Neural cell (in vitro differentiated cells): ENCODE data around the gene CCL27. TPM values are rescaled to one million over a fixed set of nuclear protein-coding genes. Genes with fewer than 3 reads are reported as not detected.

Experiments
- H2AFZ ChIP-seq: fragments of 200-600, 300-800 bp; sonication (generic), shearing (Covaris generic); 2 replicates; pipeline ENCODE4 v1.6.0; 2014; ENCODE audit warnings: low read depth, mild to moderate bottlenecking, antibody characterized with exemption, low read length, moderate library complexity
- H3F3A ChIP-seq: fragments of 200-600 bp; shearing (Covaris generic); 2 replicates; pipeline ENCODE4 v1.6.1; 2016; ENCODE audit warnings: mild to moderate bottlenecking, moderate library complexity, mixed read lengths, antibody characterized with exemption, low read length; ENCODE audit not compliant: insufficient read depth, poor library complexity, severe bottlenecking
- H3K27ac ChIP-seq: fragments of 200-600, 300-800 bp; sonication (generic), shearing (Covaris generic); 2 replicates; pipeline ENCODE4 v1.5.1; 2014; ENCODE audit warnings: mild to moderate bottlenecking, low read length, moderate library complexity
- H3K27me3 ChIP-seq: fragments of 300-800, 200-600 bp; sonication (generic), shearing (Covaris generic); 2 replicates; pipeline ENCODE4 v1.6.0; 2014; ENCODE audit warnings: mild to moderate bottlenecking, low read depth, low read length, moderate library complexity; ENCODE audit not compliant: insufficient read depth
- H3K36me3 ChIP-seq: fragments of 300-800, 200-600 bp; sonication (generic), shearing (Covaris generic); 2 replicates; pipeline ENCODE4 v1.5.1; 2014; ENCODE audit warnings: mild to moderate bottlenecking, antibody characterized with exemption, low read length, moderate library complexity; ENCODE audit not compliant: insufficient read depth
- H3K4me2 ChIP-seq: fragments of 300-800, 200-600 bp; sonication (generic), shearing (Covaris generic); 2 replicates; pipeline ENCODE4 v1.6.0; 2014; ENCODE audit warnings: mild to moderate bottlenecking, low read length
- H3K4me3 ChIP-seq: fragments of 300-800, 200-600 bp; sonication (generic), shearing (Covaris generic); 2 replicates; pipeline ENCODE4 v1.5.1; 2014; ENCODE audit warnings: mild to moderate bottlenecking, low read length, moderate library complexity
- H3K79me2 ChIP-seq: fragments of 200-600 bp; shearing (Covaris generic); replicated peaks from 2 replicates; pipeline ENCODE4 v1.6.0; 2014; ENCODE audit warnings: mild to moderate bottlenecking, low read length, moderate library complexity; ENCODE audit not compliant: insufficient read depth
- H3K9ac ChIP-seq: fragments of 300-800, 200-600 bp; sonication (generic), shearing (Covaris generic); 2 replicates; pipeline ENCODE4 v1.6.1; 2016; ENCODE audit warnings: mild to moderate bottlenecking, low read length, mixed read lengths
- H3K9me2 ChIP-seq: fragments of 200-600 bp; shearing (Covaris generic); 2 replicates; pipeline ENCODE4 v1.6.1; 2016; ENCODE audit warnings: mild to moderate bottlenecking, low read length, mixed read lengths; ENCODE audit not compliant: insufficient read depth
- H3K9me3 ChIP-seq: fragments of 200-600, 300-800 bp; sonication (generic), shearing (Covaris generic); 2 replicates; pipeline ENCODE4 v1.6.1; 2016; ENCODE audit warnings: mild to moderate bottlenecking, mixed run types, low read length, moderate library complexity, mixed read lengths
- H4K20me1 ChIP-seq: fragments of 200-600 bp; shearing (Covaris generic); 2 replicates; pipeline ENCODE4 v1.6.1; 2016; ENCODE audit warnings: mild to moderate bottlenecking, mixed run types; ENCODE audit not compliant: insufficient read depth
- EP300 ChIP-seq: fragments of 450-650 bp; conservative IDR thresholded peaks from 2 replicates; pipeline ENCODE4 v1.6.1; 2014; ENCODE audit warnings: antibody characterized with exemption, mild to moderate bottlenecking, moderate library complexity; ENCODE audit not compliant: poor library complexity, severe bottlenecking
- POLR2AphosphoS5 ChIP-seq: IDR thresholded peaks from 2 replicates; pipeline ENCODE4 v1.6.1; 2012
- RAD21 ChIP-seq: fragments of 450-650 bp; conservative IDR thresholded peaks from 2 replicates; pipeline ENCODE4 v1.6.1; 2014; ENCODE audit warnings: antibody characterized with exemption, mild to moderate bottlenecking, moderate library complexity
- SMC3 ChIP-seq: fragments of 450-650 bp; conservative IDR thresholded peaks from 2 replicates; pipeline ENCODE4 v1.6.1; 2014; ENCODE audit warnings: antibody characterized with exemption, mild to moderate bottlenecking, moderate library complexity; ENCODE audit not compliant: poor library complexity
- polyA plus RNA-seq: library from polyadenylated mRNA; depleted of rRNA; stranded (reverse); fragments of >200 nt; gene quantifications from 2 replicates; pipeline ENCODE4 v1.2.3, GENCODE V29; 2014
- small RNA-seq, 3 experiments: library from RNA; depleted of rRNA; stranded (forward); fragments of <200 nt; gene quantifications; one replicate each; pipeline ENCODE3, GENCODE V24; 2012
- TF ChIP-seq, protein P1 (sequence below): fragments of 450-650 bp; IDR thresholded peaks from 2 replicates; pipeline ENCODE4 v1.5.1; 2014; ENCODE audit warnings: antibody characterized with exemption, mild to moderate bottlenecking, moderate library complexity; ENCODE audit not compliant: poor library complexity, severe bottlenecking

The CCL27 gene
- polyA plus RNA-seq, 1 donor from 2014 or later = 0.82 TPM

DNA sequence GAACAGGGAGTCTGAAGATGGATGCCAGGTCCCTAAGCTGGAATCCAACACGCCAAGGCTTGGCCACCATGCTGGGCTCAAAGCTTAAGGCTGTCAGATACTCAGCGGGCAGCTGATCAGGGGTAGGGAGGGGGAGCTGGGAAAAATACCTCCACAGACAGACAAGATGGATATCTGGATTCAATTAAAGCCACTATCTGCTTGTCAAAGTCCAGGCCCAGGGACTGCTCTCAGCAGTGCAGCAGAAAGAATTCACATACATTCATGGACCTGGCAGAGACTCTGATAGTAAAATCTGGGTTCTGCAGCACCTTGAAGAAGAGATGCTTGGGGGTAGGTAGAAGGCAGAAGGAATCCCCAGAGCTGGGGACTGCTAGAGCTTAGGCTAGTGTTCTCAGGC is 47.3 kb downstream of the CCL27 start:
- peaks cover 3% of the 10 kb centered on the region for H3F3A ChIP-seq
- H2AFZ ChIP-seq = no peak overlapping the region
- H3K27me3 ChIP-seq = no peaks in the 10 kb centered on the region
- no peaks in the 10 kb centered on the region for H3K9me2 ChIP-seq
- H3K36me3 ChIP-seq = no peaks in the 10 kb centered on the region
- H3K27ac ChIP-seq = no peak overlapping the region
- peaks cover 13% of the 10 kb centered on the region for H3K79me2 ChIP-seq
- H4K20me1 ChIP-seq = no peaks in the 10 kb centered on the region
- TF ChIP-seq EP300 = no peak
- no peak for TF ChIP-seq RAD21
- no peak overlapping the region for H3K4me2 ChIP-seq
- H3K9me3 ChIP-seq = no peaks in the 10 kb centered on the region
- H3K4me3 ChIP-seq = no peak overlapping the region
- H3K9ac ChIP-seq = no peak overlapping the region

DNA sequence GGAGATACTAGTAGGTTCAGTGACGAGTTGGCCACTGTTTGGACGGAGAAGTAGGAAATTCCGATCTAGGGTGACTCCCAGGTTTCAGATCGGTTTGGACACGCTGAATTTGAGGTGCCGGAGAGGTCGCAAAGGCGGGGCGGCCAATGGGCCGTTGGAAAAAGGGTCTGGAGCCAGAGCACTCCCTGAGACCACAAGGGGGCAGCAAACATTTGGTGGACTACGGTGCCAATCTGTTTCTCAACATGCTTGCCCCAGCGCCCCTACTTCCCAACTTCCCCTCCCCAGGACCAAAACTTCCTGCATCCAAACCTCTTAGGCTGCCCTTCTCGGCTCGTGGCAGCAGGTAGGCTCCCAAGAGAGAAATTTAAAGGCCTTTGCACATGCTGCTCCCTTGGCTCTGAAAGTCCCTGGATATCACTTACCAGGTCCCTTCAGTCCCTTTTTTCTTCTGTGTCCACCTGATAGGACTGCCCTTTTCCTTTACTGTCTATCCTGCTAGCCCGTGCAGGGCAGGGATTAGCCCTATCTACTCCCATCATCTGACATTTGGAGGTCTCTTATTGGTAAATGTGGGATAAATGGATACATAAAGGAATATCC is 49.6 kb downstream of the CCL27 start:
- no peaks in the 10 kb centered on the region for H3K27me3 ChIP-seq
- H3K9ac ChIP-seq = peak overlapping the region; percentile 85
- no peaks in the 10 kb centered on the region for H4K20me1 ChIP-seq
- peak overlapping the region; percentile 71 for H3K27ac ChIP-seq
- H3K9me3 ChIP-seq = no peaks in the 10 kb centered on the region
- H3F3A ChIP-seq = no peaks in the 10 kb centered on the region
- H3K36me3 ChIP-seq = no peaks in the 10 kb centered on the region
- H3K4me2 ChIP-seq = peak overlapping the region; percentile 61
- TF ChIP-seq POLR2AphosphoS5 (no peak), RAD21 (peak; percentile 65), SMC3 (peak; percentile 81)
- TF ChIP-seq, protein P1, sequence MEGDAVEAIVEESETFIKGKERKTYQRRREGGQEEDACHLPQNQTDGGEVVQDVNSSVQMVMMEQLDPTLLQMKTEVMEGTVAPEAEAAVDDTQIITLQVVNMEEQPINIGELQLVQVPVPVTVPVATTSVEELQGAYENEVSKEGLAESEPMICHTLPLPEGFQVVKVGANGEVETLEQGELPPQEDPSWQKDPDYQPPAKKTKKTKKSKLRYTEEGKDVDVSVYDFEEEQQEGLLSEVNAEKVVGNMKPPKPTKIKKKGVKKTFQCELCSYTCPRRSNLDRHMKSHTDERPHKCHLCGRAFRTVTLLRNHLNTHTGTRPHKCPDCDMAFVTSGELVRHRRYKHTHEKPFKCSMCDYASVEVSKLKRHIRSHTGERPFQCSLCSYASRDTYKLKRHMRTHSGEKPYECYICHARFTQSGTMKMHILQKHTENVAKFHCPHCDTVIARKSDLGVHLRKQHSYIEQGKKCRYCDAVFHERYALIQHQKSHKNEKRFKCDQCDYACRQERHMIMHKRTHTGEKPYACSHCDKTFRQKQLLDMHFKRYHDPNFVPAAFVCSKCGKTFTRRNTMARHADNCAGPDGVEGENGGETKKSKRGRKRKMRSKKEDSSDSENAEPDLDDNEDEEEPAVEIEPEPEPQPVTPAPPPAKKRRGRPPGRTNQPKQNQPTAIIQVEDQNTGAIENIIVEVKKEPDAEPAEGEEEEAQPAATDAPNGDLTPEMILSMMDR = peak; percentile 87
- no peaks in the 10 kb centered on the region for H3K79me2 ChIP-seq
- no peaks in the 10 kb centered on the region for H3K9me2 ChIP-seq
- H3K4me3 ChIP-seq = peak overlapping the region; percentile 86
- H2AFZ ChIP-seq = no peak overlapping the region

Small RNA genes within 50 kb of the gene (small RNA-seq; reads per million reads assigned to genes)
- 0 reads per million in 3 experiments for gene CCL27

Other genes starting within 250 kb of the CCL27 start
- gene FAM219A, start 204.1 kb downstream of the CCL27 start, polyA plus RNA-seq = 51.8 and 56.6 TPM in 2 replicates
- gene DNAI1, start 203.9 kb downstream of the CCL27 start, polyA plus RNA-seq = 0.99 and 1.6 TPM in 2 replicates
- gene ENHO, start 139.7 kb downstream of the CCL27 start, polyA plus RNA-seq = 163 and 172 TPM in 2 replicates
- gene CNTFR, start 72.9 kb downstream of the CCL27 start, polyA plus RNA-seq = 19.0 and 20.7 TPM in 2 replicates
- gene RPP25L, start 50.6 kb downstream of the CCL27 start, polyA plus RNA-seq = 27.5 and 31.4 TPM in 2 replicates
- 380 and 391 TPM in 2 replicates for gene DCTN3, start 42.2 kb downstream of the CCL27 start, polyA plus RNA-seq
- gene ARID3C, start 33.6 kb downstream of the CCL27 start, polyA plus RNA-seq = 2.1 and 2.8 TPM in 2 replicates
- gene SIGMAR1, start 24.9 kb downstream of the CCL27 start, polyA plus RNA-seq = 50.2 and 52.5 TPM in 2 replicates
- 116 and 182 TPM in 2 replicates for gene GALT, start 16.0 kb downstream of the CCL27 start, polyA plus RNA-seq
- gene IL11RA, start 10.5 kb downstream of the CCL27 start, polyA plus RNA-seq = 59.1 and 98.5 TPM in 2 replicates
- not detected in 2 replicates for gene CCL19, start 28.6 kb upstream of the CCL27 start, polyA plus RNA-seq
- not detected in 2 replicates for gene CCL21, start 47.5 kb upstream of the CCL27 start, polyA plus RNA-seq